ENCODE results near the gene TRPM3.

Gene TRPM3

GRCh38 chr9:70901013-70901412, 220.4 kb downstream of the TRPM3 start:
- no peak for TF ChIP-seq POLR2AphosphoS5 (IDR thresholded peaks at IDR 0.05; ENCODE audit: low read depth)
- TF ChIP-seq CTCF (IDR thresholded peaks at IDR 0.05; ENCODE audit: insufficient read depth, low read length): no peak
- TF ChIP-seq GABPA (IDR thresholded peaks at IDR 0.05; ENCODE audit: low read depth): no peak
- no peak for TF ChIP-seq SPI1 (IDR thresholded peaks at IDR 0.05; ENCODE audit: borderline replicate concordance, low read depth)
- no peak for TF ChIP-seq REST (IDR thresholded peaks at IDR 0.05; ENCODE audit: insufficient replicate concordance, low read depth)
- Histone ChIP-seq H3K27me3 (ENCODE audit: insufficient read depth, poor library complexity, severe bottlenecking) (peaks cover 5% of the 10 kb centered on the region), H3K27ac (replicated peaks) (no peak overlapping the region), H3K4me3 (replicated peaks; ENCODE audit: insufficient read depth, low read length) (no peak overlapping the region)
- DNase-seq (ENCODE audit: low read depth in 1 of 2, low spot score in 1 of 2): no peak

GRCh38 chr9:70893580-70894122, 227.8 kb downstream of the TRPM3 start:
- Histone ChIP-seq H3K4me3 (replicated peaks; ENCODE audit: insufficient read depth, low read length) (no peak overlapping the region), H3K27me3 (ENCODE audit: insufficient read depth, poor library complexity, severe bottlenecking) (peaks cover 5% of the 10 kb centered on the region), H3K27ac (replicated peaks) (no peak overlapping the region)
- TF ChIP-seq SPI1 (IDR thresholded peaks at IDR 0.05; ENCODE audit: borderline replicate concordance, low read depth) (no peak), POLR2AphosphoS5 (IDR thresholded peaks at IDR 0.05; ENCODE audit: low read depth) (no peak), GABPA (IDR thresholded peaks at IDR 0.05; ENCODE audit: low read depth) (no peak), CTCF (IDR thresholded peaks at IDR 0.05; ENCODE audit: insufficient read depth, low read length) (no peak), REST (IDR thresholded peaks at IDR 0.05; ENCODE audit: insufficient replicate concordance, low read depth) (no peak)
- no peak for DNase-seq (ENCODE audit: low read depth in 1 of 2, low spot score in 1 of 2)

GRCh38 chr9:70888471-70888870, 232.9 kb downstream of the TRPM3 start:
- TF ChIP-seq SPI1 (IDR thresholded peaks at IDR 0.05; ENCODE audit: borderline replicate concordance, low read depth) (no peak), REST (IDR thresholded peaks at IDR 0.05; ENCODE audit: insufficient replicate concordance, low read depth) (no peak), GABPA (IDR thresholded peaks at IDR 0.05; ENCODE audit: low read depth) (no peak), CTCF (IDR thresholded peaks at IDR 0.05; ENCODE audit: insufficient read depth, low read length) (no peak), POLR2AphosphoS5 (IDR thresholded peaks at IDR 0.05; ENCODE audit: low read depth) (no peak)
- peaks cover 5% of the 10 kb centered on the region for H3K27me3 ChIP-seq (ENCODE audit: insufficient read depth, poor library complexity, severe bottlenecking)
- no peak overlapping the region for H3K27ac ChIP-seq (replicated peaks)
- no peak overlapping the region for H3K4me3 ChIP-seq (replicated peaks; ENCODE audit: insufficient read depth, low read length)
- no peak for DNase-seq (ENCODE audit: low read depth in 1 of 2, low spot score in 1 of 2)
